GM19023 (cell line): ENCODE data around the gene LILRA2.
"Not testable (repeated sequence)": the region's sequence is repeated elsewhere in the genome, so short reads cannot be mapped to it uniquely, and the experiment has no call there.

ENCODE experiments used
- ATAC-seq: cut with Tn5 transposase; IDR thresholded peaks from one replicate; pipeline ENCODE4 v1.9.1; 2021; ENCODE audit warnings: mild to moderate bottlenecking, moderate library complexity; ENCODE audit not compliant: unreplicated experiment

LILRA2 gene

GRCh38 chr19:54573330-54573872 is at the start of gene LILRA2:
TSS of gene LILRA2 (plus strand) at chr19:54573790. CDS start at chr19:54573879, 89 bp downstream.
- ATAC-seq = no peak

DNA sequence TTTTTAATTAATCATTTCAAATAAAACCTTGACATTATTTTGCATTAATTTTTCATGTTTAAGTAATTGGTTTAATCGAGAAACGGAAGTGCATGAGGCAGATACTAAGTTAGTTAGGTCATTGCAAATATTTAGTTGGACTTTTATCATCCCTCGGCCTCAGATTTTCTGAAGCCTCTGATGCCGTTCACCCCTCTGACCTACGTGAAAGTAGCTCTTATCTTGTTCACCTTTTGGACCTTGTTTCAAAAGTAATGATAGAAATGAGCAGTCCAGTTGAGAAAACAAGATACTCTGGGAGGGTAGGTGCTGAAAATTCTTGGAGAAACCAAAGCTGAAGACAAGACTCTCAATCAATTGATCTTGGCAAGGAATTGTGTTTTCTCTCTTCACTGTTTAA is 48.0 kb upstream of the LILRA2 start:
- ATAC-seq = no peak

GRCh38 chr19:54526972-54527371 is 46.6 kb upstream of the LILRA2 start:
- no peak for ATAC-seq

DNA sequence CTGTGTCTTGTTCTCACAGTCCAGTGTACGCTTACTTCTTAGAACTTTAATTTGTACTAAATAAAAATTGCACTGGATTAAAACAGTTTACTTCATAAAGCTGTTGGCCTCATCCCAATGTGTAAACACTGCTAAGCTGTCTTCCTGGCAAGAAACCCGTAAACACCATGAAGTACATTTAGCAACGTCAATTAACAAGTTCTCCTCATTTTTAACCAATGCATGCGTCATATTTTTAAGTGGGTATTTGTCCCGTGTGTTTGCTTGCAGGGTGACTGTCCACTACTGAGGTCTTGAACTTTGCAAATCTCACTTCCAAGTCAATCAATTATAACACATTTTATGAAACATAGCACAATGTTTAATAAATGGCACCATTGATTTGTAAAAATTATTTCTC is 42.7 kb upstream of the LILRA2 start:
- no peak for ATAC-seq

DNA sequence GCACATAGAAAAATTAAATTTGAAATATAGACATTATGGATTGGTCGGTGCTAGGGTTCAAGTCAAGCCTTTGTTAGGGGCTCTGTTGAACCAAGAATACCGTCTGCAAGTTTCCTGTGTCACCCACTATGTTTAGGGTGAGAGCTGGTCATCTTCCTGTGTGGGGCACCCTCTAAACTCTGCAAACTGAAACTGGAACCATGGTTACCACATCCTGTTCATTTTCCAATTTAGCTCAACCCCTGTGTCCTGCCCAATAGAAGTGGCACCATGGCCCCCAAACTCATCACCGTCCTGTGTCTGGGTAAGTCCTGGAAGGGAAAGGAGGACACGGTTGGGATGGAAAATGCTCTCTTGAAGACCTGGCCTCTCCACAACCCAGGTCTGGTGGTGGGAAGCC is 41.1 kb upstream of the LILRA2 start:
- no peak for ATAC-seq

- no peak for ATAC-seq
Observed at GRCh38 chr19:54533476-54533875, 40.1 kb upstream of the LILRA2 start.

DNA sequence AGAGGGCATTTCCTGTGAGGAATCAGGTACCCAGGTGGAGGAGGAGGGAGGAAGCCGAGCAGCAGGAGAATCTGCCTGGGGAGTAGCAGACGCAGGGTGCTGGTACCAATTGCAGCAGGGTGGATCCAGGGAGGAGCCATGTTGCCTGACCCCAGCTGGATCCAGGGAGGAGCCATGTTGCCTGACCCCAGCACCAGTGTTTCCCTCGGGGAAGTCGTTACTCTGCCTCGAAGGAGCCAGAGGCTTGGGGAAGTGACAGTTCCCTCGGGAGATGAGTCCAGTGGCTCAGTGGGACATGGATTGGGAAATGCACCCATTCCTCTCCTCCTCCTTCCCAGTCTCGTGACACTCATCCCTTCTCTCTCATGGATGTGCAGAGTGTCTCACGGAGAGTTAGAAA is 39.4 kb upstream of the LILRA2 start:
- no peak for ATAC-seq

- no peak for ATAC-seq
Observed at GRCh38 chr19:54535601-54536000, 38.0 kb upstream of the LILRA2 start.

GRCh38 chr19:54536956-54537355 is 36.6 kb upstream of the LILRA2 start:
- no peak for ATAC-seq

DNA sequence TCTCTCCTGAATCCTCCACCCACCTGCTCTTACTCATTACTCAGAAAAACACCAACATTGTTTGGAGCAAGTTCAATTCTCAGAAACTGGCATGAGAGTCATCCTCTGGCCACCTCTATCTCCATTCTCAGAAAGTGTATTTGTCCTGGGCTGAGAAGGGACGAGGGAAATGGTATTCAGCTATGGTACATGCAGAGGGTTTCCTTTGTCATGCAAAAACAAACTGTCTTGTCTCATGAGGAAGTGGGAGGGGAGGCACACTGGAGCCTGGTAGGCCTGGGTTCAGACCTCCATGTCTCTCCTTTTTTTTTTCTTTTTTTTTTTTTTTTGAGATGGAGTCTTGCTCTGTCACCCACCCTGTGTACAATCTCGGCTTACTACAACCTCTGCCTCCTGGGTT is 31.9 kb upstream of the LILRA2 start:
- ATAC-seq = no peak

- no peak for ATAC-seq
Observed at GRCh38 chr19:54548806-54549205, 24.8 kb upstream of the LILRA2 start.

DNA sequence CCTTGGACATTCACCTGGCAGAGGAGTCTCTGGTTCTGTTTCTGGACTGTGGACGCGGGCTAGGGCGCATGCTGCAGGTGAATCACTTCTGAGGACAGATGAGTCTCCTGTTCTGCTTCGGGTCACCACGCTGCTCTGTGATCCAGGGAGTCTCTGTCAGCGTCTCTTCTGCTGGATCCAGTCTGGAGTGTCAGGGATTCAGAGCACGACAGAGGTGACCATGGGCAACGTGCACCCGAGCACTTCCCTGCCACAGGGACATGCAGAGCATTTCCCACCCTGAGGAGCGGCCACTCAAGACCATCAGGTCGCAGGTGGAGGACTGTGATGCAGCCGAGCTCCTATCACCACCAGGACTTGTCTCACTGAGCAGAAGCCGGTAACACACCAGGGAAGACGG is 24.4 kb upstream of the LILRA2 start:
- no peak for ATAC-seq

- ATAC-seq = no peak
Observed at GRCh38 chr19:54551293-54551692, 22.3 kb upstream of the LILRA2 start.

DNA sequence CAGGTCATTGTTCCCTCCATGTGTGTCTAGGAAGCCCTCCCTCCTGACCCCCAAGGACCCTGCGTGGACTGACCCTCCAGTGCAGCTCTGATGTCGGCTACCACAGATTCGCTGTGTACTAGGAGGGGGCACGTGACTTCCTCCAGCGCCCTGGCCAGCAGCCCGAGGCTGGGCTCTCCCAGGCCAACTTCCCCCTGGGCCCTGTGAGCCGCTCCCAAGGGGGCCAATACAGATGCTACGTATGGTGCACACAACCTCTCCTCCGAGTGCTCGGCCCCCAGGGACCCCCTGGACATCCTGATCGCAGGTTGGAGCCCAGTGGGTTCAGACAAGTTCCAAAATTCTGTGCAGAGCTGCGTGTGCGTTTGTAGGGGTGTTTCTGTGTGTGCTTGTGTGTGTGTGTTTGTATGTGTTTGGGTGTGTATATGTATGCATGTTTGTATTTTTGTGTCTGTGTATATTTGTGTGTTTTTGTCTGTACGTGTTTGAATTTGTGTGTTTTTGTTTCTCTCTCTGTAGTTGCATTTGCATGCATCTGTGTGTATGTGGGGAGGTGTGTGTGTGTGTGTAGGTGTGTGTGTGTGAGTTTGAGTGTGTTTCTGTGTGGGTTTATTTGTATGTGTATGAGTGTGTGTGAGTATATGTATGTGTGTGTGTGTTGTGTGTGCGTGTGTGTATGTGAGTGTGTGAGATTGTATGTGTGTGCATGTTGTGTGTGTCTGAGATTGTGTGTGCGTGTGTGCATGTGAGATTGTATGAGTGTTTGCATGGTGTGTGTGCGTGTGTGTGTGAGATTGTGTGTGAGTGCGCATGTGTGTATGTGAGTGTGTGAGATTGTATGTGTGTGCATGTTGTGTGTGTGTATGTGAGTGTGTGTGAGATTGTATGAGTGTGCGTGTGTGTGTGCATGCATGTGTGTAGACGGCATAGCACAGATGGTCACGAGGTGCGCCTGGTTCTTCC is 21.4 kb upstream of the LILRA2 start:
- no peak for ATAC-seq

DNA sequence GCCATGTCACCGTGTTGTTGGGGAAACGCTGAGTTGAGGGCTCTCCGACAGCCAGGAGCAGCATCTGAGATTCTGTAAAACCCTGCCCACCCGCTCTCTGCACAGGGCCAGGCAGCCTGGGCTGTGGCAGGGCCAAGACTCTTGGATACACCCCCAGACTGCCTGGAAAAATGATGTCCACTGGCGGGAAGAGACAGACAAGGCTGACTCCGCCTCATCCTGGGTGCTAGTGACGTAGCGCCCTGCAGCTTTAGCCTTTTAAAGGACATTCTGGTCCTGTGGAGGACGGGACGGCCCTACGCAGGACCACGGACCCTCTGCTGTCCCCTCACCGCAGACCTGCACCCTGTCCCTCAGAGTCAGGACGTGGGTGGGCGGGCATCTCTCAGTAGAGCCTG is 20.7 kb upstream of the LILRA2 start:
- ATAC-seq = no peak

- no peak for ATAC-seq
Observed at GRCh38 chr19:54554006-54554405, 19.6 kb upstream of the LILRA2 start.

DNA sequence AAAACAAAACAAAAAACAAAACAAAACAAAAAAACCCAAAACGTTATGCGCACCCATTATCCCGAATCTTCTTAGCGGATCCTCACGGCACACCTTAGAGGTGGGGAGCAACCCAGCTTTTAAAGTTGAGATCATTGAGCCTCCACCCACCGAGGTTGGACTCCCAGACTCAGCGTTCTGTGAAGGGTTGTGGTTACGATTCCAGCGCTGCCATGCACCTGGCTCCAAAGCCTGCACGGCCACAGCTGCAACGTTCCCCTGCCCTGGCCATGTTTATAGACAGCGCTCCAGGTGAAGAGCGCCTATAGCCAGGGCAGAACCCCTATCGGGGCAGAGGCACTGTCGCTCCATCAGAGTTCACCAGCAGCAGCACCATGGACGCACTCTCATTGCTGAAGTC is 18.7 kb upstream of the LILRA2 start:
- no peak for ATAC-seq

DNA sequence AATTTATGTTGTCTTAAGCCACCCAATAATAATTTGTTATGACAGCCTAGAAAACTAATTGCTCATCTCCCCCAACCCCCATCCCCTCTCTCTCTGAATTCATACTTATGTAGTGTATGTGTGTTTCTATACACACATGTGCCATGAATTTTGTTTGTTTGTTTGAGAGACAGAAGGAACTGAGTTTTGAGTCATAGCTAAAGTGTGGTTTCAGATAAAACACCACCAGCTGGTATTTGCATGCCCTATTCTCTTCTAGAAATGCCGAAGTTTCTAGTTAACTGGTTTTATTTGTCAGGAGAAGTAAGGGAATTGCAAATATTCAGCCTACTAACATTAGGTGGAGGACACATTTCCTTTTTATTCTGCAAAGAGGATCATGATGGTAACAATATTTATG is 17.4 kb upstream of the LILRA2 start:
- no peak for ATAC-seq

- no peak for ATAC-seq
Observed at GRCh38 chr19:54558339-54558738, 15.3 kb upstream of the LILRA2 start.

DNA sequence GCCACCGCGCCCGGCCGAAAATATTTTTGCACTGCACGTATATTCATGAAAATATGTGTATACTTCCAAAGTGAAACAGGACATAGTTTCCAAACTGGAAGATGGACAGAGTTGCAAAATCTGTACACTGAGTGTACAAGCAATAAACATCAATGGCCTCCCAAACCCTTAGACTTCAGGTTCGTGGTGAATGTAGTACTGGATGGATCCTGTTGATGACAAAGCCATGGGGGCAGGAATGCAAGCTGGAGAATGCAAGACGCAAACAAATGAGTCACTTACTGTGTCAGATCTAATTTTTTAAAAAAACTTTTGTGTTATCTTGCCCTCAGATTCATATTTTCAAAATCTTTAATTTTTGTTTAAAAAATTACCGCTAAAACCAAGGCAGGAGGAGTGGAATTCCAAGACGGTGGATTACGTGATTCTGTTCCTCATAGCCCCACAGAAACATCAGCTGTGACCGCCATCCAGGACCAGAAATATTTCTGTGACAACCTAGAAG is 12.7 kb upstream of the LILRA2 start:
- ATAC-seq = no peak

DNA sequence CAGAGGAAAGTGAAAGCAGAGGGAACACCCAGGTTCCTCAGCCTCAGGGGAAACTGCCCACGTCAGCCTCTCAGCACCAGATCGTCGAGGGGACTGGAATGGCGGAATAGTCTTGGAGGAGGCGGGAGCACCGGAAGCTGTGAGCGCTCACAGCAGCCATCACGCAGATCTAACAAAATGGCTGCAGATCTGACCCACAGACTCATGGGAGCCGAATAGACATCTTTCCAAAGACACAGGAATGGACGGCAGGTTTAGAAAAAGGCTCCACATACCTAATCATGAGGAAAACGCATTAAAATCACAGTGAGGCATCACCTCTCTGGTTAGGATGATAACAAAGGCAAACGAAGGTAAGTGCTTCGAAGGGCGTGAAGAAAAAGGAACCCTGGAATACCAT is 11.8 kb upstream of the LILRA2 start:
- no peak for ATAC-seq

GRCh38 chr19:54563206-54563605 is 10.4 kb upstream of the LILRA2 start:
- ATAC-seq = not testable (repeated sequence)
